SK-N-SH (cell line): ENCODE data around the gene PIH1D1. TPM values are rescaled to one million over a fixed set of nuclear protein-coding genes. Genes with fewer than 3 reads are reported as not detected.

Source experiments
- CTCF ChIA-PET: fragments of 300-600, 350-600 bp; formaldehyde crosslinking; extraction: SDS; loops from one replicate; lab custom pipeline; 2021; lab: Yijun Ruan, JAX
- POLR2A ChIA-PET: fragments of 350-600 bp; sonication (Branson Sonifier 250); formaldehyde crosslinking; extraction: SDS; loops from one replicate; lab custom pipeline; 2020; ENCODE audit warnings: antibody characterized with exemption, inconsistent platforms; lab: Yijun Ruan, JAX
- DNase-seq: peaks from one replicate; pipeline ENCODE4 v3.0.0; 2012
- H2AFZ ChIP-seq: fragments of 200-600 bp; sonication (generic); 2 replicates; pipeline ENCODE4 v1.8.1; 2016; ENCODE audit warnings: antibody characterized with exemption, mild to moderate bottlenecking, low read depth
- H3F3A ChIP-seq: fragments of 200-600 bp; sonication (generic); replicated peaks from 2 replicates; pipeline ENCODE3; 2016; ENCODE audit warnings: antibody characterized with exemption, mild to moderate bottlenecking; ENCODE audit not compliant: insufficient read depth
- H3K27ac ChIP-seq, 2 experiments: fragments of 200-500 bp in 1 of 2; fragments of 200-600 bp in 1 of 2; sonication (Bioruptor generic) in 1 of 2; sonication (generic), shearing (Covaris generic) in 1 of 2; 2 replicates each; pipeline versions ENCODE4 v1.5.1 to v1.6.1; 2014 to 2016; ENCODE audit warnings: low read depth in 2 of 2, inconsistent platforms in 1 of 2, low read length in 1 of 2, mild to moderate bottlenecking in 1 of 2, mixed read lengths in 1 of 2
- H3K27me3 ChIP-seq: fragments of 200-600 bp; sonication (generic), shearing (Covaris generic); 2 replicates; pipeline ENCODE4 v1.6.1; 2016; ENCODE audit warnings: mixed run types; ENCODE audit not compliant: insufficient read depth
- H3K36me3 ChIP-seq, 2 experiments: fragments of 200-500 bp in 1 of 2; fragments of 200-600 bp in 1 of 2; sonication (Bioruptor generic) in 1 of 2; sonication (generic) in 1 of 2; replicated peaks in 1 of 2; 2 replicates each; pipeline versions ENCODE3 to v1.5.1; 2014 to 2016; ENCODE audit warnings: low read length in 1 of 2, mild to moderate bottlenecking in 1 of 2; ENCODE audit not compliant: insufficient read depth in 2 of 2, control insufficient read depth in 1 of 2
- H3K4me1 ChIP-seq, 2 experiments: fragments of 200-500 bp in 1 of 2; fragments of 200-600 bp in 1 of 2; sonication (Bioruptor generic) in 1 of 2; sonication (generic), shearing (Covaris generic) in 1 of 2; 2 replicates each; pipeline versions ENCODE4 v1.5.1 to v1.6.1; 2014 to 2016; ENCODE audit warnings: low read depth in 1 of 2, low read length in 1 of 2, mixed run types in 1 of 2; ENCODE audit not compliant: insufficient read depth in 2 of 2, control insufficient read depth in 1 of 2
- H3K4me2 ChIP-seq: fragments of 200-600 bp; sonication (generic), shearing (Covaris generic); 2 replicates; pipeline ENCODE4 v1.6.1; 2017; ENCODE audit warnings: mixed run types
- H3K4me3 ChIP-seq, 2 experiments: fragments of 200-500 bp in 1 of 2; fragments of 200-600 bp in 1 of 2; sonication (Bioruptor generic) in 1 of 2; sonication (generic), shearing (Covaris generic) in 1 of 2; 2 replicates each; pipeline versions ENCODE4 v1.5.1 to v1.8.1; 2014 to 2016; ENCODE audit warnings: low read depth in 2 of 2, inconsistent platforms in 1 of 2, low read length in 1 of 2, mild to moderate bottlenecking in 1 of 2, mixed read lengths in 1 of 2, moderate library complexity in 1 of 2
- H3K79me2 ChIP-seq: fragments of 200-600 bp; sonication (generic); 2 replicates; pipeline ENCODE4 v1.8.1; 2017; ENCODE audit warnings: mild to moderate bottlenecking; ENCODE audit not compliant: insufficient read depth
- H3K9ac ChIP-seq: fragments of 200-600 bp; sonication (generic); 2 replicates; pipeline ENCODE4 v1.6.1; 2017; ENCODE audit warnings: mixed run types
- H3K9me2 ChIP-seq: fragments of 200-600 bp; sonication (generic); 2 replicates; pipeline ENCODE4 v1.6.1; 2017; ENCODE audit warnings: mixed run types
- H3K9me3 ChIP-seq: fragments of 200-600 bp; sonication (generic); 2 replicates; pipeline ENCODE4 v1.6.1; 2017; ENCODE audit warnings: mixed run types, mild to moderate bottlenecking, moderate library complexity
- H4K20me1 ChIP-seq: fragments of 200-600 bp; sonication (generic); 2 replicates; pipeline ENCODE4 v1.6.1; 2017; ENCODE audit warnings: mild to moderate bottlenecking, mixed run types; ENCODE audit not compliant: insufficient read depth
- CHD2 ChIP-seq: fragments of 150-350 bp; IDR thresholded peaks from 2 replicates; pipeline ENCODE4 v1.6.1; 2018; ENCODE audit warnings: low read length; ENCODE audit not compliant: partially characterized antibody
- ELF1 ChIP-seq: IDR thresholded peaks from 2 replicates; pipeline ENCODE4 v1.4.0; 2012
- EP300 ChIP-seq, 2 experiments: IDR thresholded peaks; 2 replicates each; pipeline versions ENCODE4 v1.4.0 to v1.6.1; 2012; ENCODE audit warnings: borderline replicate concordance in 1 of 2, low read depth in 1 of 2, low read length in 1 of 2
- EZH2phosphoT487 ChIP-seq: fragments of 200-600 bp; sonication (generic); IDR thresholded peaks from 2 replicates; pipeline ENCODE4 v1.6.1; 2017; ENCODE audit warnings: low read depth, mixed run types, mild to moderate bottlenecking, antibody characterized with exemption, moderate library complexity, borderline replicate concordance
- FOSL2 ChIP-seq: IDR thresholded peaks from 2 replicates; pipeline ENCODE4 v1.4.0; 2012; ENCODE audit warnings: low read depth, mild to moderate bottlenecking, moderate library complexity, borderline replicate concordance
- FOXJ3 ChIP-seq: sonication (generic); formaldehyde crosslinking; IDR thresholded peaks from 2 replicates; pipeline ENCODE4 v1.5.1; 2020; ENCODE audit warnings: mild to moderate bottlenecking, missing genetic modification reagents
- FOXM1 ChIP-seq: IDR thresholded peaks from 2 replicates; pipeline ENCODE4 v1.4.0; 2012; ENCODE audit warnings: low read depth, mild to moderate bottlenecking
- GABPA ChIP-seq: IDR thresholded peaks from 2 replicates; pipeline ENCODE4 v1.4.0; 2012; ENCODE audit warnings: low read depth, mild to moderate bottlenecking
- GATA2 ChIP-seq: sonication (generic); formaldehyde crosslinking; IDR thresholded peaks from 2 replicates; pipeline ENCODE4 v1.5.0; 2020; ENCODE audit warnings: mild to moderate bottlenecking, missing genetic modification reagents
- JUND ChIP-seq: IDR thresholded peaks from 2 replicates; pipeline ENCODE4 v1.4.0; 2012
- MXI1 ChIP-seq: IDR thresholded peaks from 2 replicates; pipeline ENCODE4 v1.6.1; 2012; ENCODE audit warnings: mild to moderate bottlenecking, low read depth, low read length, improper control_type of control experiment
- NFIC ChIP-seq: IDR thresholded peaks from 2 replicates; pipeline ENCODE4 v1.4.0; 2012; ENCODE audit warnings: borderline replicate concordance
- RAD21 ChIP-seq: IDR thresholded peaks from 2 replicates; pipeline ENCODE4 v1.6.1; 2012; ENCODE audit warnings: mild to moderate bottlenecking, low read length
- RCOR1 ChIP-seq: fragments of 150-350 bp; IDR thresholded peaks from 2 replicates; pipeline ENCODE4 v1.6.1; 2017; ENCODE audit warnings: antibody characterized with exemption, low read length
- RFX5 ChIP-seq: IDR thresholded peaks from 2 replicates; pipeline ENCODE4 v1.6.1; 2012; ENCODE audit warnings: mild to moderate bottlenecking, improper control_type of control experiment, low read length
- SIN3A ChIP-seq: IDR thresholded peaks from 2 replicates; pipeline ENCODE4 v1.6.1; 2012; ENCODE audit warnings: low read depth, mild to moderate bottlenecking, low read length, moderate library complexity, borderline replicate concordance
- SMC3 ChIP-seq: IDR thresholded peaks from 2 replicates; pipeline ENCODE4 v1.6.1; 2012; ENCODE audit warnings: low read depth, low read length, improper control_type of control experiment
- TAF1 ChIP-seq: IDR thresholded peaks from 2 replicates; pipeline ENCODE4 v1.6.1; 2012; ENCODE audit warnings: low read depth, mild to moderate bottlenecking, low read length, moderate library complexity, borderline replicate concordance
- TCF12 ChIP-seq: IDR thresholded peaks from 2 replicates; pipeline ENCODE4 v1.4.0; 2012
- TEAD4 ChIP-seq: IDR thresholded peaks from 2 replicates; pipeline ENCODE4 v1.4.0; 2012; ENCODE audit warnings: mild to moderate bottlenecking, borderline replicate concordance; ENCODE audit not compliant: insufficient read depth
- YY1 ChIP-seq: IDR thresholded peaks from 2 replicates; pipeline ENCODE4 v1.4.0; 2012; ENCODE audit warnings: low read depth, mild to moderate bottlenecking
- WGBS: methylation state at CpG from one replicate; pipeline ENCODE4 v1.1.6; 2017; ENCODE audit warnings: low lambda C conversion rate; 5-methylcytosine and 5-hydroxymethylcytosine counted together
- polyA plus RNA-seq, 3 experiments: library from polyadenylated mRNA; depleted of rRNA; stranded (reverse); fragments of >200 nt; gene quantifications; 2 replicates each; pipeline ENCODE4 v1.2.3, GENCODE V29; 2012
- TF ChIP-seq, protein P1 (sequence below): IDR thresholded peaks from 2 replicates; pipeline ENCODE4; 2012
- TF ChIP-seq, protein P2 (sequence below): fragments of 200-600 bp; sonication (generic); IDR thresholded peaks from 2 replicates; pipeline ENCODE4 v1.6.1; 2017; ENCODE audit warnings: antibody characterized with exemption, mild to moderate bottlenecking, moderate library complexity
- TF ChIP-seq, protein P3 (sequence below): IDR thresholded peaks from 2 replicates; pipeline ENCODE4 v1.4.0; 2012; ENCODE audit warnings: low read depth, borderline replicate concordance
- TF ChIP-seq, protein P4 (sequence below): IDR thresholded peaks from 2 replicates; pipeline ENCODE4 v1.4.0; 2012; ENCODE audit warnings: low read depth
- TF ChIP-seq, protein P5 (sequence below): IDR thresholded peaks from 2 replicates; pipeline ENCODE4 v1.4.0; 2012; ENCODE audit warnings: low read depth, borderline replicate concordance
- TF ChIP-seq, protein P6 (sequence below): fragments of 150-350 bp; IDR thresholded peaks from 2 replicates; pipeline ENCODE4 v1.6.1; 2016; ENCODE audit warnings: mild to moderate bottlenecking, low read depth, low read length

The PIH1D1 gene
- polyA plus RNA-seq, 1 of the 3 experiments (the other 2 are of a cell fraction) = 157 TPM

DNA sequence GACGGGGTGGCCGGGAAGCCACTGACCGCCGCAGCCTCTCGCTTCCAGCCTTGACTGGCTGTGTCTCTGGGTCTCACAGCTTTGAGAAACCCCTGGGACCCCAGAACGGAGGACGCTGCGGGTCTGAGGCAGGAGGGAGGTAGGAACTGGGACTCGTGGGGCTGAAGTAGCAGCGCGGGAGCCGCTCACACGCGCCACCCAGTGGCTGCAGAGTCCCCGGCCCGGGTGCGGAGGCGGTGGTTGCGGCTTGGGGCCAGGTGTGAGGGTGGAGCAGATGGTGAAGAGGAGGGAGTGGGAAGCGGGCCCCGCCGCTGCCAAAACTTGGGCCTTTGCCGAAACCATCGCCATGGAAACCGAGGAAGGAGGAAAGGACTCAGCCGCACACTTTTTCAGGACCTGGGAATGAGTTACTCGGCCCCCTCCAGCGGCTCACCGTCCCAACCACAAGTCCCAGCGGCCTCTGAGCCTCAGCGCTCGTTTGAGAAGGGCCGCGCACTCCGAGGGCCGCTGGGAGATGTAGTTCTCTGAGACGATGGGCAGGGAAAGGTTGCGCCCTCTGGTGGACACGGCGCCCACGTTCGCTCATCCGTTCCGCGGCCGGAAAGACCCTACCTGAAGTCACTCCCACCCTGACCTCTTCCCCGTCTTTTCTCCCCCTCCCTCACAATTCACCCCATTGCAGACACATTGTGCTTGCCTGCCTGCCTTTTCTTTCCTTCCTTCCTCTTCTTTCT is 8.1 kb downstream of the PIH1D1 start:
- Histone ChIP-seq H2AFZ (peak overlapping the region; percentile 98), H3K9me3 (no peaks in the 10 kb centered on the region), H3K4me1 (peaks cover 0 to 22% of the 10 kb centered on the region in 2 experiments; a peak in 1 of 4 replicates), H3K27me3 (peaks cover 33% of the 10 kb centered on the region), H3K9me2 (no peaks in the 10 kb centered on the region), H3K79me2 (peaks cover 2% of the 10 kb centered on the region; the same call in 1 of the 2 replicates), H3K27ac (peak overlapping the region; percentile 54 to 79), H3K4me2 (peak overlapping the region; percentile 96), H3K9ac (peak overlapping the region; percentile 57; the same call in 1 of the 2 replicates), H3K4me3 (peak overlapping the region; percentile 62 to 66), H4K20me1 (no peaks in the 10 kb centered on the region; the same call in 1 of the 2 replicates), H3F3A (peaks cover 23% of the 10 kb centered on the region), H3K36me3 (peaks cover 1 to 7% of the 10 kb centered on the region in 2 experiments)
- peak; percentile 91 for DNase-seq
- ChIA-PET POLR2A (interaction anchor here (1.4 kb wide), 1 partner anchor 8 kb away, joined by 4 read pairs; the partner anchor contains the start of gene PIH1D1), CTCF (interaction anchor here (0.5 to 11.2 kb wide), 24 partner anchors 8 to 1273 kb away, joined by 3 to 149 read pairs (median 4); partner anchors contain the start of genes CGB7, DKKL1, KASH5 and PIH1D1)
- under 1% methylated on average over 30 of the region's 47 CpGs for WGBS
- TF ChIP-seq YY1 = no peak
- no peak for TF ChIP-seq FOSL2
- TF ChIP-seq JUND = no peak
- peak; percentile 89 for TF ChIP-seq CHD2
- no peak for TF ChIP-seq EP300 (IDR thresholded peaks at IDR 0.05; ENCODE audit: borderline replicate concordance in 1 of 2, low read depth in 1 of 2, low read length in 1 of 2)
- TF ChIP-seq, protein P1, sequence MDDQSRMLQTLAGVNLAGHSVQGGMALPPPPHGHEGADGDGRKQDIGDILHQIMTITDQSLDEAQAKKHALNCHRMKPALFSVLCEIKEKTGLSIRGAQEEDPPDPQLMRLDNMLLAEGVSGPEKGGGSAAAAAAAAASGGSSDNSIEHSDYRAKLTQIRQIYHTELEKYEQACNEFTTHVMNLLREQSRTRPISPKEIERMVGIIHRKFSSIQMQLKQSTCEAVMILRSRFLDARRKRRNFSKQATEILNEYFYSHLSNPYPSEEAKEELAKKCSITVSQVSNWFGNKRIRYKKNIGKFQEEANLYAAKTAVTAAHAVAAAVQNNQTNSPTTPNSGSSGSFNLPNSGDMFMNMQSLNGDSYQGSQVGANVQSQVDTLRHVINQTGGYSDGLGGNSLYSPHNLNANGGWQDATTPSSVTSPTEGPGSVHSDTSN = no peak
- TF ChIP-seq NFIC = no peak
- no peak for TF ChIP-seq FOXM1
- TF ChIP-seq ELF1 = peak; percentile 32; the same call in 1 of the 2 replicates
- no peak for TF ChIP-seq TAF1
- no peak for TF ChIP-seq EZH2phosphoT487
- TF ChIP-seq GATA2 (CRISPR knock-in tag) = no peak
- TF ChIP-seq SMC3 = peak; percentile 87
- peak; percentile 53; the same call in 1 of the 2 replicates for TF ChIP-seq SIN3A
- TF ChIP-seq, protein P2, sequence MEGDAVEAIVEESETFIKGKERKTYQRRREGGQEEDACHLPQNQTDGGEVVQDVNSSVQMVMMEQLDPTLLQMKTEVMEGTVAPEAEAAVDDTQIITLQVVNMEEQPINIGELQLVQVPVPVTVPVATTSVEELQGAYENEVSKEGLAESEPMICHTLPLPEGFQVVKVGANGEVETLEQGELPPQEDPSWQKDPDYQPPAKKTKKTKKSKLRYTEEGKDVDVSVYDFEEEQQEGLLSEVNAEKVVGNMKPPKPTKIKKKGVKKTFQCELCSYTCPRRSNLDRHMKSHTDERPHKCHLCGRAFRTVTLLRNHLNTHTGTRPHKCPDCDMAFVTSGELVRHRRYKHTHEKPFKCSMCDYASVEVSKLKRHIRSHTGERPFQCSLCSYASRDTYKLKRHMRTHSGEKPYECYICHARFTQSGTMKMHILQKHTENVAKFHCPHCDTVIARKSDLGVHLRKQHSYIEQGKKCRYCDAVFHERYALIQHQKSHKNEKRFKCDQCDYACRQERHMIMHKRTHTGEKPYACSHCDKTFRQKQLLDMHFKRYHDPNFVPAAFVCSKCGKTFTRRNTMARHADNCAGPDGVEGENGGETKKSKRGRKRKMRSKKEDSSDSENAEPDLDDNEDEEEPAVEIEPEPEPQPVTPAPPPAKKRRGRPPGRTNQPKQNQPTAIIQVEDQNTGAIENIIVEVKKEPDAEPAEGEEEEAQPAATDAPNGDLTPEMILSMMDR = peak; percentile 91
- TF ChIP-seq, protein P3, sequence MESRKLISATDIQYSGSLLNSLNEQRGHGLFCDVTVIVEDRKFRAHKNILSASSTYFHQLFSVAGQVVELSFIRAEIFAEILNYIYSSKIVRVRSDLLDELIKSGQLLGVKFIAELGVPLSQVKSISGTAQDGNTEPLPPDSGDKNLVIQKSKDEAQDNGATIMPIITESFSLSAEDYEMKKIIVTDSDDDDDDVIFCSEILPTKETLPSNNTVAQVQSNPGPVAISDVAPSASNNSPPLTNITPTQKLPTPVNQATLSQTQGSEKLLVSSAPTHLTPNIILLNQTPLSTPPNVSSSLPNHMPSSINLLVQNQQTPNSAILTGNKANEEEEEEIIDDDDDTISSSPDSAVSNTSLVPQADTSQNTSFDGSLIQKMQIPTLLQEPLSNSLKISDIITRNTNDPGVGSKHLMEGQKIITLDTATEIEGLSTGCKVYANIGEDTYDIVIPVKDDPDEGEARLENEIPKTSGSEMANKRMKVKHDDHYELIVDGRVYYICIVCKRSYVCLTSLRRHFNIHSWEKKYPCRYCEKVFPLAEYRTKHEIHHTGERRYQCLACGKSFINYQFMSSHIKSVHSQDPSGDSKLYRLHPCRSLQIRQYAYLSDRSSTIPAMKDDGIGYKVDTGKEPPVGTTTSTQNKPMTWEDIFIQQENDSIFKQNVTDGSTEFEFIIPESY = peak; percentile 72; the same call in 1 of the 2 replicates
- no peak for TF ChIP-seq FOXJ3 (CRISPR knock-in tag)
- TF ChIP-seq, protein P4, sequence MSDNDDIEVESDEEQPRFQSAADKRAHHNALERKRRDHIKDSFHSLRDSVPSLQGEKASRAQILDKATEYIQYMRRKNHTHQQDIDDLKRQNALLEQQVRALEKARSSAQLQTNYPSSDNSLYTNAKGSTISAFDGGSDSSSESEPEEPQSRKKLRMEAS = peak; percentile 49; the same call in 1 of the 2 replicates
- no peak; the same call in 1 of the 2 replicates for TF ChIP-seq TCF12
- no peak for TF ChIP-seq TEAD4
- no peak for TF ChIP-seq RCOR1
- TF ChIP-seq GABPA = peak; percentile 50
- no peak for TF ChIP-seq MXI1
- TF ChIP-seq, protein P5, sequence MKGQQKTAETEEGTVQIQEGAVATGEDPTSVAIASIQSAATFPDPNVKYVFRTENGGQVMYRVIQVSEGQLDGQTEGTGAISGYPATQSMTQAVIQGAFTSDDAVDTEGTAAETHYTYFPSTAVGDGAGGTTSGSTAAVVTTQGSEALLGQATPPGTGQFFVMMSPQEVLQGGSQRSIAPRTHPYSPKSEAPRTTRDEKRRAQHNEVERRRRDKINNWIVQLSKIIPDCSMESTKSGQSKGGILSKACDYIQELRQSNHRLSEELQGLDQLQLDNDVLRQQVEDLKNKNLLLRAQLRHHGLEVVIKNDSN = no peak
- TF ChIP-seq, protein P6, sequence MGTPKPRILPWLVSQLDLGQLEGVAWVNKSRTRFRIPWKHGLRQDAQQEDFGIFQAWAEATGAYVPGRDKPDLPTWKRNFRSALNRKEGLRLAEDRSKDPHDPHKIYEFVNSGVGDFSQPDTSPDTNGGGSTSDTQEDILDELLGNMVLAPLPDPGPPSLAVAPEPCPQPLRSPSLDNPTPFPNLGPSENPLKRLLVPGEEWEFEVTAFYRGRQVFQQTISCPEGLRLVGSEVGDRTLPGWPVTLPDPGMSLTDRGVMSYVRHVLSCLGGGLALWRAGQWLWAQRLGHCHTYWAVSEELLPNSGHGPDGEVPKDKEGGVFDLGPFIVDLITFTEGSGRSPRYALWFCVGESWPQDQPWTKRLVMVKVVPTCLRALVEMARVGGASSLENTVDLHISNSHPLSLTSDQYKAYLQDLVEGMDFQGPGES = no peak
- peak; percentile 66 for TF ChIP-seq RAD21
- no peak for TF ChIP-seq RFX5
